HAP-1 (cell line): ENCODE results near the gene DUSP2.

Source experiments
- DNase-seq, 2 experiments: peaks; one replicate each; pipeline ENCODE4 v3.0.0-alpha.2; 2016 to 2020; ENCODE audit warnings: low spot score in 2 of 2
- H3K27me3 ChIP-seq: fragments of 250-450 bp; sonication (Bioruptor Pico); 2 replicates; pipeline ENCODE4 v1.5.1; 2020; ENCODE audit warnings: low read depth, mild to moderate bottlenecking, moderate library complexity
- H3K36me3 ChIP-seq: fragments of 250-450 bp; sonication (Bioruptor Pico); replicated peaks from 2 replicates; pipeline ENCODE4 v1.5.1; 2020; ENCODE audit warnings: mild to moderate bottlenecking
- H3K4me1 ChIP-seq: fragments of 250-450 bp; sonication (Bioruptor Pico); 2 replicates; pipeline ENCODE4 v1.5.1; 2020; ENCODE audit warnings: mild to moderate bottlenecking
- H3K4me3 ChIP-seq: fragments of 250-450 bp; sonication (Bioruptor Pico); 2 replicates; pipeline ENCODE4 v1.5.1; 2020; ENCODE audit warnings: mild to moderate bottlenecking, moderate library complexity
- H3K9me3 ChIP-seq: fragments of 250-450 bp; sonication (Bioruptor Pico); 2 replicates; pipeline ENCODE4 v1.5.1; 2020; ENCODE audit warnings: mild to moderate bottlenecking, moderate library complexity
- in situ Hi-C: fragments of 300-500 bp; cut with MboI; formaldehyde crosslinking; loops from 3 replicates; pipeline ENCODE4 v1.14.3; 2020; ENCODE audit warnings: low sequenced_read_pairs, inconsistent platforms, mixed read lengths

DUSP2 gene

GRCh38 chr2:96098900-96099590 is 46.2 kb downstream of the DUSP2 start:
- H3K27me3 ChIP-seq = no peaks in the 10 kb centered on the region
- in situ Hi-C loops = no loop called here
- no peaks in the 10 kb centered on the region for H3K36me3 ChIP-seq
- no peaks in the 10 kb centered on the region for H3K9me3 ChIP-seq
- DNase-seq = peak in 1 of 2 experiments; percentile 5
- H3K4me1 ChIP-seq = peaks cover 11% of the 10 kb centered on the region
- no peak overlapping the region for H3K4me3 ChIP-seq

GRCh38 chr2:96097951-96098823 is 47.1 kb downstream of the DUSP2 start:
- Histone ChIP-seq H3K4me3 (no peak overlapping the region), H3K4me1 (peaks cover 18% of the 10 kb centered on the region), H3K27me3 (no peaks in the 10 kb centered on the region), H3K36me3 (no peaks in the 10 kb centered on the region), H3K9me3 (no peaks in the 10 kb centered on the region)
- peak in 1 of 2 experiments; percentile 5 for DNase-seq
- in situ Hi-C loops = no loop called here

- DNase-seq = no peak
- Histone ChIP-seq H3K4me3 (no peak overlapping the region), H3K9me3 (no peaks in the 10 kb centered on the region), H3K27me3 (no peaks in the 10 kb centered on the region), H3K4me1 (peaks cover 20% of the 10 kb centered on the region), H3K36me3 (no peaks in the 10 kb centered on the region)
- in situ Hi-C loops = no loop called here
Observed at GRCh38 chr2:96097441-96097840, 47.8 kb downstream of the DUSP2 start.

GRCh38 chr2:96095116-96095636 is 50.1 kb downstream of the DUSP2 start:
- in situ Hi-C loops = no loop called here
- Histone ChIP-seq H3K9me3 (no peaks in the 10 kb centered on the region), H3K4me1 (peaks cover 30% of the 10 kb centered on the region), H3K27me3 (no peaks in the 10 kb centered on the region), H3K4me3 (no peak overlapping the region), H3K36me3 (no peaks in the 10 kb centered on the region)
- DNase-seq = no peak

GRCh38 chr2:96093528-96093927 is 51.7 kb downstream of the DUSP2 start:
- in situ Hi-C loops = no loop called here
- peaks cover 30% of the 10 kb centered on the region for H3K4me1 ChIP-seq
- no peaks in the 10 kb centered on the region for H3K9me3 ChIP-seq
- no peak overlapping the region for H3K4me3 ChIP-seq
- H3K27me3 ChIP-seq = no peaks in the 10 kb centered on the region
- DNase-seq = peak in 1 of 2 experiments; percentile 9
- no peaks in the 10 kb centered on the region for H3K36me3 ChIP-seq
